GM23338 (cell line): ENCODE data around the gene REEP3. TPM values are rescaled to one million over a fixed set of nuclear protein-coding genes. Genes with fewer than 3 reads are reported as not detected.

ENCODE experiments used
- ATAC-seq: fragments of 200-7000 bp; cut with Tn5 transposase; 3 replicates; pipeline ENCODE4 v1.9.1; 2020
- DNase-seq: peaks from one replicate; pipeline ENCODE4 v3.0.0-alpha.2; 2015; ENCODE audit warnings: low spot score
- H2AFZ ChIP-seq: fragments of 200-600 bp; sonication (generic); 2 replicates; pipeline ENCODE4 v1.8.0; 2016; ENCODE audit warnings: antibody characterized with exemption, mild to moderate bottlenecking, moderate library complexity
- H3F3A ChIP-seq: fragments of 200-600 bp; sonication (generic); replicated peaks from 2 replicates; pipeline ENCODE4 v1.8.0; 2017; ENCODE audit warnings: antibody characterized with exemption, mixed run types, low read depth
- H3K27ac ChIP-seq: fragments of 200-600 bp; sonication (generic); 2 replicates; pipeline ENCODE4 v1.6.1; 2016; ENCODE audit warnings: low read depth
- H3K27me3 ChIP-seq: fragments of 200-600 bp; sonication (generic); 2 replicates; pipeline ENCODE4 v1.8.0; 2016; ENCODE audit warnings: mild to moderate bottlenecking, mixed run types, moderate library complexity; ENCODE audit not compliant: insufficient read depth
- H3K36me3 ChIP-seq: fragments of 200-600 bp; sonication (generic); 2 replicates; pipeline ENCODE4 v1.8.0; 2016; ENCODE audit warnings: mild to moderate bottlenecking; ENCODE audit not compliant: insufficient read depth
- H3K4me1 ChIP-seq: fragments of 200-600 bp; sonication (generic); 2 replicates; pipeline ENCODE4 v1.8.0; 2016; ENCODE audit warnings: mild to moderate bottlenecking, moderate library complexity; ENCODE audit not compliant: insufficient read depth
- H3K4me2 ChIP-seq: fragments of 200-600 bp; sonication (generic); 2 replicates; pipeline ENCODE4 v1.7.1; 2017; ENCODE audit warnings: mixed run types
- H3K4me3 ChIP-seq: fragments of 200-600 bp; sonication (generic); 2 replicates; pipeline ENCODE4 v1.6.1; 2016; ENCODE audit warnings: mixed run types
- H3K79me2 ChIP-seq: fragments of 200-600 bp; sonication (generic); replicated peaks from 2 replicates; pipeline ENCODE4 v1.8.0; 2017; ENCODE audit warnings: mild to moderate bottlenecking; ENCODE audit not compliant: insufficient read depth
- H3K9me2 ChIP-seq: fragments of 200-600 bp; sonication (generic); 2 replicates; pipeline ENCODE4 v1.8.0; 2017; ENCODE audit not compliant: insufficient read depth
- H4K20me1 ChIP-seq: fragments of 200-600 bp; sonication (generic); replicated peaks from 2 replicates; pipeline ENCODE4 v1.8.0; 2017; ENCODE audit warnings: mild to moderate bottlenecking; ENCODE audit not compliant: insufficient read depth
- H3K27ac Mint-ChIP-seq: 2 replicates; pipeline ENCODE4 v1.8.0; 2020; ENCODE audit warnings: inconsistent platforms, mild to moderate bottlenecking, moderate library complexity, mixed read lengths
- H3K27me3 Mint-ChIP-seq: 3 replicates; pipeline ENCODE4 v1.8.0; 2022; ENCODE audit warnings: low read depth, mild to moderate bottlenecking, moderate library complexity, mixed read lengths, inconsistent platforms; ENCODE audit not compliant: insufficient read depth, poor library complexity
- H3K36me3 Mint-ChIP-seq: 3 replicates; pipeline ENCODE4 v1.8.0; 2021; ENCODE audit warnings: low read depth, mild to moderate bottlenecking, inconsistent platforms, moderate library complexity, mixed read lengths
- H3K4me1 Mint-ChIP-seq: 3 replicates; pipeline ENCODE4 v1.8.0; 2020; ENCODE audit warnings: mild to moderate bottlenecking, inconsistent platforms, mixed read lengths
- H3K4me3 Mint-ChIP-seq: 3 replicates; pipeline ENCODE4 v1.8.0; 2021; ENCODE audit warnings: moderate library complexity, mild to moderate bottlenecking, inconsistent platforms, mixed read lengths
- H3K9me3 Mint-ChIP-seq: 3 replicates; pipeline ENCODE4 v1.8.0; 2020; ENCODE audit warnings: moderate library complexity, mild to moderate bottlenecking, inconsistent platforms, mixed read lengths
- CREB1 ChIP-seq: fragments of 250-450 bp; sonication (Bioruptor Pico); IDR thresholded peaks from 2 replicates; pipeline ENCODE4 v1.5.0; 2020; ENCODE audit warnings: low read depth, mild to moderate bottlenecking, moderate library complexity
- EZH2 ChIP-seq: fragments of 200-600 bp; sonication (generic); IDR thresholded peaks from one replicate; pipeline ENCODE4 v1.8.0; 2017; ENCODE audit warnings: antibody characterized with exemption, mild to moderate bottlenecking, low read depth; ENCODE audit not compliant: unreplicated experiment
- EZH2phosphoT487 ChIP-seq: fragments of 200-600 bp; sonication (generic); IDR thresholded peaks from one replicate; pipeline ENCODE4 v1.8.1; 2018; ENCODE audit warnings: antibody characterized with exemption; ENCODE audit not compliant: unreplicated experiment
- JUNB ChIP-seq: IDR thresholded peaks from one replicate; pipeline ENCODE4 v1.6.1; 2016; ENCODE audit warnings: antibody characterized with exemption; ENCODE audit not compliant: unreplicated experiment
- ZNF114 ChIP-seq: fragments of 250-450 bp; sonication (Bioruptor Pico); IDR thresholded peaks from 2 replicates; pipeline ENCODE4 v1.5.0; 2020; ENCODE audit warnings: mild to moderate bottlenecking, moderate library complexity
- polyA plus RNA-seq: library from polyadenylated mRNA; unstranded; fragments of >200 nt; fragmentation: Nextera tagmentation; extraction: Ambion mirVana; gene quantifications from 2 replicates; pipeline ENCODE4 v1.2.1, GENCODE V29; 2016
- total RNA-seq: library from RNA; depleted of rRNA; stranded (reverse); fragments of >200 nt; shearing (Covaris generic); gene quantifications from 2 replicates; pipeline ENCODE4 v1.2.3, GENCODE V29; 2014
- TF ChIP-seq, protein P1 (sequence below), 2 experiments: fragments of 200-600 bp in 1 of 2; sonication (generic) in 1 of 2; conservative IDR thresholded peaks; 2 replicates each; pipeline versions ENCODE4 v1.5.1 to v1.6.1; 2016 to 2017; ENCODE audit warnings: antibody characterized with exemption in 2 of 2, low read depth in 2 of 2, mild to moderate bottlenecking in 2 of 2, moderate library complexity in 1 of 2
- TF ChIP-seq, protein P2 (sequence below): IDR thresholded peaks from 2 replicates; pipeline ENCODE4 v1.6.1; 2016; ENCODE audit warnings: antibody characterized with exemption
- TF ChIP-seq, protein P3 (sequence below): fragments of 250-450 bp; sonication (Bioruptor Pico); IDR thresholded peaks from 2 replicates; pipeline ENCODE4 v1.5.0; 2020; ENCODE audit warnings: mild to moderate bottlenecking, moderate library complexity

The REEP3 gene
- total and polyA plus RNA-seq, 2 experiments from 2014 or later = 29.5 to 48.7 TPM

DNA sequence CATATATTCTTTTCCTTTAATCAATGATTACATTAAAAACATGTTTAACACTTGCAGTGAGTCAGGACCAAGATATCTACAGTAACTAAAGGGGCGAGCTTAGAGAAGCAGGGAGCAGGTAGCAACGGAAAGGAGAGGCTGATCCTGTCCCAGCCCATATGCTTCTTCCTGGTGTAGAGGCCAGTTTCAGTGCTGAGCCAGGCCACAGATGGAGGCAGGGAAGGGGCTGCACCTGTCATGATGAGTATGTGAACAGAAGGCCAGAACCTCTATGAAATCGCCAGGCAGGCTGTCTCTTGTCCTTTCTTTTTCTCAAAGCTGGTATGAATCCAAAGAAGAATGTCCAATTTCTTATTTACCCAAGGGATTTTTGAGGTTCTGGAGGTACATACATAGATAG lies 16.3 kb downstream of the REEP3 start:
- Mint-ChIP-seq H3K4me3 (no peak overlapping the region), H3K27me3 (no peaks in the 10 kb centered on the region), H3K36me3 (no peaks in the 10 kb centered on the region), H3K4me1 (0 out of 3 replicates have a peak, but pooled peaks cover 4% of the 10 kb centered on the region), H3K9me3 (no peaks in the 10 kb centered on the region), H3K27ac (no peak overlapping the region)
- peaks cover 11% of the 10 kb centered on the region; the same call in 1 of the 2 replicates for H4K20me1 ChIP-seq
- DNase-seq (no peak), ATAC-seq (no peak)
- no peaks in the 10 kb centered on the region for H3K36me3 ChIP-seq
- H3K4me1 ChIP-seq = no peaks in the 10 kb centered on the region
- H3K27me3 ChIP-seq = no peaks in the 10 kb centered on the region
- no peaks in the 10 kb centered on the region for H3K9me2 ChIP-seq
- H3K27ac ChIP-seq = no peak overlapping the region
- H3K4me3 ChIP-seq = no peak overlapping the region
- TF ChIP-seq ZNF114 = no peak
- TF ChIP-seq, protein P1, sequence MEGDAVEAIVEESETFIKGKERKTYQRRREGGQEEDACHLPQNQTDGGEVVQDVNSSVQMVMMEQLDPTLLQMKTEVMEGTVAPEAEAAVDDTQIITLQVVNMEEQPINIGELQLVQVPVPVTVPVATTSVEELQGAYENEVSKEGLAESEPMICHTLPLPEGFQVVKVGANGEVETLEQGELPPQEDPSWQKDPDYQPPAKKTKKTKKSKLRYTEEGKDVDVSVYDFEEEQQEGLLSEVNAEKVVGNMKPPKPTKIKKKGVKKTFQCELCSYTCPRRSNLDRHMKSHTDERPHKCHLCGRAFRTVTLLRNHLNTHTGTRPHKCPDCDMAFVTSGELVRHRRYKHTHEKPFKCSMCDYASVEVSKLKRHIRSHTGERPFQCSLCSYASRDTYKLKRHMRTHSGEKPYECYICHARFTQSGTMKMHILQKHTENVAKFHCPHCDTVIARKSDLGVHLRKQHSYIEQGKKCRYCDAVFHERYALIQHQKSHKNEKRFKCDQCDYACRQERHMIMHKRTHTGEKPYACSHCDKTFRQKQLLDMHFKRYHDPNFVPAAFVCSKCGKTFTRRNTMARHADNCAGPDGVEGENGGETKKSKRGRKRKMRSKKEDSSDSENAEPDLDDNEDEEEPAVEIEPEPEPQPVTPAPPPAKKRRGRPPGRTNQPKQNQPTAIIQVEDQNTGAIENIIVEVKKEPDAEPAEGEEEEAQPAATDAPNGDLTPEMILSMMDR (conservative IDR thresholded peaks at IDR 0.05; ENCODE audit: low read depth in 2 of 2) = no peak
- TF ChIP-seq EZH2 = no peak
- TF ChIP-seq EZH2phosphoT487 = no peak
- TF ChIP-seq, protein P2, sequence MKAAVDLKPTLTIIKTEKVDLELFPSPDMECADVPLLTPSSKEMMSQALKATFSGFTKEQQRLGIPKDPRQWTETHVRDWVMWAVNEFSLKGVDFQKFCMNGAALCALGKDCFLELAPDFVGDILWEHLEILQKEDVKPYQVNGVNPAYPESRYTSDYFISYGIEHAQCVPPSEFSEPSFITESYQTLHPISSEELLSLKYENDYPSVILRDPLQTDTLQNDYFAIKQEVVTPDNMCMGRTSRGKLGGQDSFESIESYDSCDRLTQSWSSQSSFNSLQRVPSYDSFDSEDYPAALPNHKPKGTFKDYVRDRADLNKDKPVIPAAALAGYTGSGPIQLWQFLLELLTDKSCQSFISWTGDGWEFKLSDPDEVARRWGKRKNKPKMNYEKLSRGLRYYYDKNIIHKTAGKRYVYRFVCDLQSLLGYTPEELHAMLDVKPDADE = no peak
- H3K4me2 ChIP-seq = no peak overlapping the region
- H3K79me2 ChIP-seq = peaks cover 95% of the 10 kb centered on the region
- H3F3A ChIP-seq = no peaks in the 10 kb centered on the region
- H2AFZ ChIP-seq = no peak overlapping the region

DNA sequence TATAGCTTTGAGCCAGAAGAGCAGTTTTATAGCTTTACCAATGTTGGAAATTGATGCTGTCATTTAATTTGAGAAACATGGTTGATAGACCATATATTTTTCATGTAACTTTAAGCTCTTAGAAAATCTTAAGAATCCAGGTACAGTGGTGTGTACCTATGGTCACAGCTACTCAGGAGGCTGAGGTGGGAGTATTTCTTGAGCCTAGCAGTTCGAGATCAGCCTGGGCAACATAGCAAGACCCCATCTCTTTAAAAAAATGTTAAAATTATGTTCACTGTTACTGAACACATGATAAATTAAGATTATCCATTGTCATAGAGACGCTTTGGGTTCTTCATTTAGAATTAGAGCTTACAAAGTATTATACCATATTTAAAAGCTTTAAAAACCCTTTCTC lies 18.2 kb downstream of the REEP3 start:
- no peak for DNase-seq
- Histone ChIP-seq H3K36me3 (no peaks in the 10 kb centered on the region), H3K9me2 (no peaks in the 10 kb centered on the region), H3K27me3 (no peaks in the 10 kb centered on the region), H3K79me2 (peaks cover 95% of the 10 kb centered on the region), H3F3A (no peaks in the 10 kb centered on the region), H3K4me2 (no peak overlapping the region), H4K20me1 (peaks cover 11% of the 10 kb centered on the region; the same call in 1 of the 2 replicates), H3K4me1 (0 out of 2 replicates have a peak, but pooled peaks cover 5% of the 10 kb centered on the region), H2AFZ (no peak overlapping the region), H3K4me3 (no peak overlapping the region), H3K27ac (no peak overlapping the region)
- no peak for ATAC-seq
- no peaks in the 10 kb centered on the region for H3K36me3 Mint-ChIP-seq
- TF ChIP-seq JUNB (no peak), CREB1 (CRISPR knock-in tag) (no peak), EZH2 (no peak), EZH2phosphoT487 (no peak)
- TF ChIP-seq, protein P3, sequence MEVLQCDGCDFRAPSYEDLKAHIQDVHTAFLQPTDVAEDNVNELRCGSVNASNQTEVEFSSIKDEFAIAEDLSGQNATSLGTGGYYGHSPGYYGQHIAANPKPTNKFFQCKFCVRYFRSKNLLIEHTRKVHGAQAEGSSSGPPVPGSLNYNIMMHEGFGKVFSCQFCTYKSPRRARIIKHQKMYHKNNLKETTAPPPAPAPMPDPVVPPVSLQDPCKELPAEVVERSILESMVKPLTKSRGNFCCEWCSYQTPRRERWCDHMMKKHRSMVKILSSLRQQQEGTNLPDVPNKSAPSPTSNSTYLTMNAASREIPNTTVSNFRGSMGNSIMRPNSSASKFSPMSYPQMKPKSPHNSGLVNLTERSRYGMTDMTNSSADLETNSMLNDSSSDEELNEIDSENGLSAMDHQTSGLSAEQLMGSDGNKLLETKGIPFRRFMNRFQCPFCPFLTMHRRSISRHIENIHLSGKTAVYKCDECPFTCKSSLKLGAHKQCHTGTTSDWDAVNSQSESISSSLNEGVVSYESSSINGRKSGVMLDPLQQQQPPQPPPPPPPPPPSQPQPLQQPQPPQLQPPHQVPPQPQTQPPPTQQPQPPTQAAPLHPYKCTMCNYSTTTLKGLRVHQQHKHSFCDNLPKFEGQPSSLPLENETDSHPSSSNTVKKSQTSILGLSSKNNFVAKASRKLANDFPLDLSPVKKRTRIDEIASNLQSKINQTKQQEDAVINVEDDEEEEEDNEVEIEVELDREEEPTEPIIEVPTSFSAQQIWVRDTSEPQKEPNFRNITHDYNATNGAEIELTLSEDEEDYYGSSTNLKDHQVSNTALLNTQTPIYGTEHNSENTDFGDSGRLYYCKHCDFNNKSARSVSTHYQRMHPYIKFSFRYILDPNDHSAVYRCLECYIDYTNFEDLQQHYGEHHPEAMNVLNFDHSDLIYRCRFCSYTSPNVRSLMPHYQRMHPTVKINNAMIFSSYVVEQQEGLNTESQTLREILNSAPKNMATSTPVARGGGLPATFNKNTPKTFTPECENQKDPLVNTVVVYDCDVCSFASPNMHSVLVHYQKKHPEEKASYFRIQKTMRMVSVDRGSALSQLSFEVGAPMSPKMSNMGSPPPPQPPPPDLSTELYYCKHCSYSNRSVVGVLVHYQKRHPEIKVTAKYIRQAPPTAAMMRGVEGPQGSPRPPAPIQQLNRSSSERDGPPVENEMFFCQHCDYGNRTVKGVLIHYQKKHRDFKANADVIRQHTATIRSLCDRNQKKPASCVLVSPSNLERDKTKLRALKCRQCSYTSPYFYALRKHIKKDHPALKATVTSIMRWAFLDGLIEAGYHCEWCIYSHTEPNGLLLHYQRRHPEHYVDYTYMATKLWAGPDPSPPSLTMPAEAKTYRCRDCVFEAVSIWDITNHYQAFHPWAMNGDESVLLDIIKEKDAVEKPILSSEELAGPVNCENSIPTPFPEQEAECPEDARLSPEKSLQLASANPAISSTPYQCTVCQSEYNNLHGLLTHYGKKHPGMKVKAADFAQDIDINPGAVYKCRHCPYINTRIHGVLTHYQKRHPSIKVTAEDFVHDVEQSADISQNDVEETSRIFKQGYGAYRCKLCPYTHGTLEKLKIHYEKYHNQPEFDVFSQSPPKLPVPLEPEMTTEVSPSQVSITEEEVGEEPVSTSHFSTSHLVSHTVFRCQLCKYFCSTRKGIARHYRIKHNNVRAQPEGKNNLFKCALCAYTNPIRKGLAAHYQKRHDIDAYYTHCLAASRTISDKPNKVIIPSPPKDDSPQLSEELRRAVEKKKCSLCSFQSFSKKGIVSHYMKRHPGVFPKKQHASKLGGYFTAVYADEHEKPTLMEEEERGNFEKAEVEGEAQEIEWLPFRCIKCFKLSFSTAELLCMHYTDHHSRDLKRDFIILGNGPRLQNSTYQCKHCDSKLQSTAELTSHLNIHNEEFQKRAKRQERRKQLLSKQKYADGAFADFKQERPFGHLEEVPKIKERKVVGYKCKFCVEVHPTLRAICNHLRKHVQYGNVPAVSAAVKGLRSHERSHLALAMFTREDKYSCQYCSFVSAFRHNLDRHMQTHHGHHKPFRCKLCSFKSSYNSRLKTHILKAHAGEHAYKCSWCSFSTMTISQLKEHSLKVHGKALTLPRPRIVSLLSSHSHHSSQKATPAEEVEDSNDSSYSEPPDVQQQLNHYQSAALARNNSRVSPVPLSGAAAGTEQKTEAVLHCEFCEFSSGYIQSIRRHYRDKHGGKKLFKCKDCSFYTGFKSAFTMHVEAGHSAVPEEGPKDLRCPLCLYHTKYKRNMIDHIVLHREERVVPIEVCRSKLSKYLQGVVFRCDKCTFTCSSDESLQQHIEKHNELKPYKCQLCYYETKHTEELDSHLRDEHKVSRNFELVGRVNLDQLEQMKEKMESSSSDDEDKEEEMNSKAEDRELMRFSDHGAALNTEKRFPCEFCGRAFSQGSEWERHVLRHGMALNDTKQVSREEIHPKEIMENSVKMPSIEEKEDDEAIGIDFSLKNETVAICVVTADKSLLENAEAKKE (CRISPR knock-in tag) = no peak
- TF ChIP-seq, protein P1 (conservative IDR thresholded peaks at IDR 0.05; ENCODE audit: low read depth in 2 of 2) = no peak
- no peak overlapping the region for H3K27ac Mint-ChIP-seq
- H3K4me1 Mint-ChIP-seq = peaks cover 6% of the 10 kb centered on the region
- H3K27me3 Mint-ChIP-seq = no peaks in the 10 kb centered on the region
- H3K9me3 Mint-ChIP-seq = no peaks in the 10 kb centered on the region
- H3K4me3 Mint-ChIP-seq = no peak overlapping the region
